Measurements from ENCODE around the gene SLU7. TPM values are rescaled to one million over a fixed set of nuclear protein-coding genes. Genes with fewer than 3 reads are reported as not detected.

Gene SLU7
- total RNA-seq, 1 donor from 2014 or later = 37.8 TPM

DNA sequence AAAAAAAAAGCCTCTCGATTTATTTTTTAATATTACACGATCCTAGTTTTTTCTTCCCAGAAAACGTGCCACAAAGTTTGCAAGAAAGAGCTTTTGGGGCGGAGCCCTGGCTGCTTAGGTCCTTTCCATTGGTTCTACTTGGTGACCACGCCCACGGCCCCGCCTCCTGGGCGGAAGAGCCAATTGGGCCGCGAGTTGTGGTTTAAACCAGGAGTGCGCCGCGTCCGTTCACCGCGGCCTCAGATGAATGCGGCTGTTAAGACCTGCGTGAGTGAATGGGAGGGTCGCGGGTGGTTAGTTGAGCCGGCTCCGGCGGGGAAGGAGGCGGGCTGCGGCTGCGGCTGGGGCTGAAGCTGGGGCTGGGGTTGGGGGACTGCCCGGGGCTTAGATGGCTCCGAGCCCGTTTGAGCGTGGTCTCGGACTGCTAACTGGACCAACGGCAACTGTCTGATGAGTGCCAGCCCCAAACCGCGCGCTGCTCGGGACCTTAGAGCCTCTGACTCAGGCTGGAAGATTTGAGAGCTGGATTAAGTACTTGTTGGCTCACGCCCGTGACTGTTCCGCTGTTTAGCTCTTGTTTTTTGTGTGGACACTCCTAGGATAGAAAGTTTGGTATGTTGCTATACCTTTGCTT lies 2.9 kb upstream of the SLU7 start, which contains the start of gene PTTG1:
Gene PTTG1, plus strand, starts transcription at position 231 of the 634 bp plus-strand sequence. CDS start 458 bp downstream, outside the sequence.
- intact Hi-C loops (cut with micrococcal nuclease) = loop anchor here (1.0 to 5.0 kb wide), 5 partner anchors 17 to 1214 kb away; partner anchors contain the start of genes PWWP2A, RNF145 and UBLCP1

GRCh38 chr5:160420331-160420610 lies 1.4 kb upstream of the SLU7 start:
- intact Hi-C loops (cut with micrococcal nuclease) = loop anchor here (5.0 kb wide), 3 partner anchors 1083 to 1213 kb away; partner anchors contain the start of genes RNF145 and UBLCP1

DNA sequence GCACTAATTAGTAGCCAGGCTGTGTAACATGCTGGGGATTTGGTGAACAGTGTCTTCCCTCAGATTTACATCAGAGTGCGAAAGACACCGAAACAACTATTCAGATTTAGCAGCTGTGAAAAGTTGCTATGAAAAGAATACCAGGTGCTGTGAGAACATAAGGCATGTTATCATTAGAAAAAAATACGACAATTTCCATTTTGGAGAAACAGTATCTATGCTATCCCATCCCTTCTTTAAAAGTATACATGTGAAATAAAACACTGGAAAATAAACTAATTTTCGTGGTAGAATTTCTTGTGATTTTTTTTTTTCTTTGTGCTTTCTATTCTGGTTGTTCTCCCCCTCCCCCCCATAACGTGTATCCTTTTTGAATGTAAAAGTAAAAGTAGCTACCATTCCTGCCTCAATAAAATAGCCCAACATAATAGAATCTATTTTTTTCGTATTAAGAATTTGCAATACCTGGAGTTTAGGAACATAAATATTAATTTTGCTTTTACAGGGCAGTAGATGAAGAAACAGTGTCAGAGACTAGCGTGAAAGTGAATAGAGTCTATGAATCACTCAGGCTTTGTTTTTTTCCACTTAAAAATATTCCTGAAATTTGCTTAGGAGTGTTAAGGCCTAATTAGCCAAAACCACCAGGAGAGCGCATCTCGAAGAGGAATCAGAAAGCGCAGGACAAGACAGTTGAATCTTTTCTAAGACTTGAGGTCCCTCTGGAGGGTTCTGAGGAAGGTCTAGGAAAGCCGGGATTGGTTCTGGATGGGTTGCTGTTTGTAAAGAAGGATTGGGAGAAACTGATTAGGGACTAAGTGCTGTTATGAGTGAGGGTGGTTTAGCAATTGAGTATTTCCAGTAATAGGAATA lies 813 bp upstream of the SLU7 start:
- intact Hi-C loops (cut with micrococcal nuclease) = loop anchor here (1.0 to 10.0 kb wide), 8 partner anchors 19 to 1212 kb away; partner anchors contain the start of genes FAM200C, RNF145, TTC1 and UBLCP1

GRCh38 chr5:160399402-160400353 lies 19.2 kb downstream of the SLU7 start, which contains the start of gene FAM200C:
TSS of gene FAM200C (minus strand) at chr5:160400054. CDS start at chr5:160395490, 4,564 bp downstream.
- intact Hi-C loops (cut with micrococcal nuclease) = loop anchor here (1.0 to 5.0 kb wide), 2 partner anchors 20 to 282 kb away; partner anchors contain the start of genes PWWP2A and SLU7

GRCh38 chr5:160398806-160399205 lies 20.1 kb downstream of the SLU7 start:
- intact Hi-C loops (cut with micrococcal nuclease) = no loop called here

- intact Hi-C loops (cut with micrococcal nuclease) = no loop called here
Observed at GRCh38 chr5:160397492-160397891, 21.4 kb downstream of the SLU7 start.

GRCh38 chr5:160395111-160395510 lies 23.8 kb downstream of the SLU7 start:
- intact Hi-C loops (cut with micrococcal nuclease) = no loop called here

DNA sequence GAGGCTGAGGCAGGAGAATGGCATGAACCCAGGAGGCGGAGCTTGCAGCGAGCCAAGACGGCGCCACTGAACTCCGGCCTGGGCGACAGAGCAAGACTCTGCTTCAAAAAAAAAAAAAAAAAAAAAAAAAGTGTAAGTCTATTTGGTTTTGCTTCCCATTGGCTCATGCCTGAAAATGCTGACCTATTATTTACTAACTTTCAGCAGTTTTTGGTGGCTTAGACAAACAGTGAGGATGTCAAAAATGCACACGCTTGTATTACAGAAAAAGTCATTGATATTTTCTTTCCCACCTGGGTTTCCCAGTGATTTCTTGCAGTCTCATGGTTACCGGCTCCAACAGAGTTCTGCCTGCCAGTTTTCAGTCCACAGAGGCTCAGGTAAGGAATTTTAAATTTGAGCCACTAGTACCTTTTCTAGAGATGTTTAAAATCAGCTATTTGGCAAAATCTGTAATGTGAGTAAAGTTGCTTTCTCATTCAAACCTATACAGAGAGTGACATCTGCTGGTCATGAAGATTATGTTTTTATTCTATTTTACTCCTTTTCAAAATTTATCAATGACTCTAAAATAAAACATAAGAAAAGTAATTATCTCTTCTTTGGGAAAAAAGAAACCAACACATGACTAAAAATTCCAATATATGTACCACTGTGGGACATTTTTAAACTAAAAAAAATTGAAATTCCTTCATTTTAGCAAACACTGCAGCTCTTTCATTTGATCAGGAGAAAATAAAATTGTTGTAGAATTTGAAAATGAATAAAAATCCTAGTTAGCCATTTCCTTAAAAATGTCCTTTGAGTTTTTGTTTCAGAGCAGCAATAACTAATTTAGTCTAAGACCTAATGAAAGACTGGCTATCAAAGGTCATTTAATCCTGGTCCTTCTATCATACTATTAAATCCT lies 27.8 kb downstream of the SLU7 start:
- intact Hi-C loops (cut with micrococcal nuclease) = loop anchor here (1.0 kb wide), 2 partner anchors 192 to 370 kb away; no protein-coding TSS in a partner anchor

GRCh38 chr5:160387445-160387844 lies 31.4 kb downstream of the SLU7 start:
- intact Hi-C loops (cut with micrococcal nuclease) = no loop called here

DNA sequence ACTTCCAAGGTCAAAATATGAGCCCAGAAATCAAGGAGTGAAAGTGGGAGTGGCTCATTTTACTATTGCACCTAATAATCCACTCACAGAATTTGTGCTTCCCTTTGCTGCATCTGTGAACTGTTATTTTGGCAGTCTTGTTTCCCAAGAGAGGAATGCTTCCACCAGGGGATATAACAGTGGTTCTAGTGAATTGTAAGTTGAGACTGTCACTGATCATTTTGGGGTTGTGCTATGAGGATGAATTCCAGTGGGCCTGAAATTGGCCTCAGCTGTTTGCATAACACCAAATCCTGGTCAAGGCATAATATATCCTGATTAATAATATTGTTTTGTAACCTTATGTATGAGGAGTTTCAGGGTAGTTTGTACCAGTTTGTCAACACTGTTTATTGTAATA lies 33.4 kb downstream of the SLU7 start:
- intact Hi-C loops (cut with micrococcal nuclease) = no loop called here

- intact Hi-C loops (cut with micrococcal nuclease) = no loop called here
Observed at GRCh38 chr5:160384681-160385080, 34.2 kb downstream of the SLU7 start.

- intact Hi-C loops (cut with micrococcal nuclease) = no loop called here
Observed at GRCh38 chr5:160382346-160382745, 36.5 kb downstream of the SLU7 start.

DNA sequence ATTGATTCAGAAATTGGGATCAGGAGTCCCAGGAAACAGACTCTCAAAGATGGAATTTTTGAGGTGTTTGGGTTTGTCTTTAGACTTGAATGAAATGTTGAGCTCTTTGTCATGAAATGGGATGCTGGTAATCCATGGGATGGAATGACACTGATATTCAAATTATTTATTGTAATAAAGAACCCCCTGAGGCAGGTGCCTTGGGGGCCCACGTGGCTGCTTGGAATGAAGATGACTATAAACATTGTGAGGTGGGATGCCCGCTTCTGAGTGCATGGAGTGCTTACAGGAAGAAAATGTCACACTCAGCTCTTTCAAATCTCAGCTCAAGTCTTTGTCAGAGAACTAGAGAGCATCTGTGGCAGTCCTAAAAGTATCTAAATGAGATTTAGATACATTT lies 38.8 kb downstream of the SLU7 start:
- intact Hi-C loops (cut with micrococcal nuclease) = no loop called here

- intact Hi-C loops (cut with micrococcal nuclease) = no loop called here
Observed at GRCh38 chr5:160379511-160379910, 39.4 kb downstream of the SLU7 start.

GRCh38 chr5:160378330-160378729 lies 40.6 kb downstream of the SLU7 start:
- intact Hi-C loops (cut with micrococcal nuclease) = no loop called here

- intact Hi-C loops (cut with micrococcal nuclease) = no loop called here
Observed at GRCh38 chr5:160377651-160378050, 41.2 kb downstream of the SLU7 start.

DNA sequence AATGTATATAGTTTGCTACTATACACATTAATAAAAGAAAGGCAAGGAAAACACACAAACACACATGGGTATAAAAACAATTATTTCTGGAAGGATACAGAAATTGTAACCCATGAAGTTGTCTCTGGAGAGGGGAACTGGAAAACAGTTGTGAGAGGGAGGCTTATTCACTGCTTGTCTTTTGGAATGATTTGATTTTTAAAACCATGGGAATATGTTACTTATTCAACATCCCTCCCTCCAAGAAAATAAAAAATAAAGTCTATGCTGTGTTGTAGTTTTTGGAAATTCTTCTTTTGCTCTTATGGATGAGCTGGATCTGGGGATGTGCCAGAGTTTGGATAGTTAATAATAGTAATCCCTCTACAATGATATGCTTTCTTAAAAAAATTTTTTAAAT lies 42.5 kb downstream of the SLU7 start:
- intact Hi-C loops (cut with micrococcal nuclease) = no loop called here

DNA sequence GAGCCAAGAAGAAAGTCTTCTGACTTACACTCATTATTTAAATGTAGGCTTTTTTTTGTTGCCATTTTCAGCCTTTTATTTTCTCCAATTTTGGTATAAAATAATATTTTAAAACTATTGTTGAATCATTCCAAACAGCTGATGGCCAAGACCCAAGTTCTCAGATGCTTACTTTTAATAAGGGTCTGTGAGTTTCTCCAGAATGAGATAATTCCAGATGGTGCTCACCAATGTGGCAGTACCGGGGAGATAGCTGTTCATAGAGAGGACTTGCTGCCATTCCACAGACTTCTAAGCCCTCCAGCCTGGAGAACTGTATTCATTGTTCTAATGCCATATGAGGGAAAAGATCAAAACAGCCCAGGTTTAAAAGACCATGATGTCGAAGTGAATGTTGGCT lies 43.2 kb downstream of the SLU7 start:
- intact Hi-C loops (cut with micrococcal nuclease) = no loop called here

DNA sequence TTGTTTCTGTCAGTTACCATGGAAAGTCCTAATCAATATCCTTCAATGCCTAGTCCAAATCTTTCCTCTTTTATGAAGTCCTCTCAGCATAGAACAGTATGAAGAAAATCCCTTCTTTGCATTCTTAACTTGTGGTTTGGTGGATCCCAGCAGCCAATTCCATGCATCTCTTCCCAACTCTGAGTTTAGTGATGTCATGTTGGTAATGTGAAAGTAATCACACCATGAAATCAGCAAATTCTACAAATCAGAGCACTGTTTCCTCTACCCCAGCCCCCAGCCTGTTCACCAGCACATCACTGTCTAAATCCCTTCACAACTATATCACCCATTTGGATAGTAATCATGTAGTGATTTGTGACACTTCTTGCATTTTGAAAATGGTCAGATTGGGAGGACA lies 43.7 kb downstream of the SLU7 start:
- intact Hi-C loops (cut with micrococcal nuclease) = no loop called here

- intact Hi-C loops (cut with micrococcal nuclease) = no loop called here
Observed at GRCh38 chr5:160371294-160371693, 47.6 kb downstream of the SLU7 start.
